Nephron progenitor cell (in vitro differentiated cells): ENCODE data around the gene HIBCH.

Experiments
- DNase-seq: peaks from one replicate; pipeline ENCODE4 v3.0.0; 2021
- H3K27ac Mint-ChIP-seq: 2 replicates; pipeline ENCODE4 v1.8.0; 2021; ENCODE audit warnings: mild to moderate bottlenecking, moderate library complexity, mixed read lengths
- H3K27me3 Mint-ChIP-seq: 2 replicates; pipeline ENCODE4 v1.8.0; 2021; ENCODE audit warnings: mild to moderate bottlenecking, low read depth, mixed read lengths; ENCODE audit not compliant: poor library complexity
- H3K36me3 Mint-ChIP-seq: 2 replicates; pipeline ENCODE4 v1.8.0; 2021; ENCODE audit warnings: low read depth, mixed read lengths
- H3K4me1 Mint-ChIP-seq: 2 replicates; pipeline ENCODE4 v1.8.0; 2021; ENCODE audit warnings: mixed read lengths
- H3K4me3 Mint-ChIP-seq: 2 replicates; pipeline ENCODE4 v1.8.0; 2021; ENCODE audit warnings: mild to moderate bottlenecking, moderate library complexity, mixed read lengths
- H3K9me3 Mint-ChIP-seq: 2 replicates; pipeline ENCODE4 v1.8.0; 2021; ENCODE audit warnings: mild to moderate bottlenecking, moderate library complexity, mixed read lengths
- TF ChIP-seq, protein P1 (sequence below): fragments of 200-600 bp; sonication (generic); IDR thresholded peaks from 2 replicates; pipeline ENCODE4 v1.5.0; 2021; ENCODE audit warnings: antibody characterized with exemption

HIBCH gene

GRCh38 chr2:190344276-190344827, 24.7 kb upstream of the HIBCH start:
- DNase-seq = no peak
- Mint-ChIP-seq H3K9me3 (no peaks in the 10 kb centered on the region), H3K4me3 (peak overlapping the region; percentile 89), H3K4me1 (peaks cover 9% of the 10 kb centered on the region), H3K27ac (no peak overlapping the region), H3K36me3 (no peaks in the 10 kb centered on the region), H3K27me3 (peaks cover 22% of the 10 kb centered on the region)
- TF ChIP-seq, protein P1, sequence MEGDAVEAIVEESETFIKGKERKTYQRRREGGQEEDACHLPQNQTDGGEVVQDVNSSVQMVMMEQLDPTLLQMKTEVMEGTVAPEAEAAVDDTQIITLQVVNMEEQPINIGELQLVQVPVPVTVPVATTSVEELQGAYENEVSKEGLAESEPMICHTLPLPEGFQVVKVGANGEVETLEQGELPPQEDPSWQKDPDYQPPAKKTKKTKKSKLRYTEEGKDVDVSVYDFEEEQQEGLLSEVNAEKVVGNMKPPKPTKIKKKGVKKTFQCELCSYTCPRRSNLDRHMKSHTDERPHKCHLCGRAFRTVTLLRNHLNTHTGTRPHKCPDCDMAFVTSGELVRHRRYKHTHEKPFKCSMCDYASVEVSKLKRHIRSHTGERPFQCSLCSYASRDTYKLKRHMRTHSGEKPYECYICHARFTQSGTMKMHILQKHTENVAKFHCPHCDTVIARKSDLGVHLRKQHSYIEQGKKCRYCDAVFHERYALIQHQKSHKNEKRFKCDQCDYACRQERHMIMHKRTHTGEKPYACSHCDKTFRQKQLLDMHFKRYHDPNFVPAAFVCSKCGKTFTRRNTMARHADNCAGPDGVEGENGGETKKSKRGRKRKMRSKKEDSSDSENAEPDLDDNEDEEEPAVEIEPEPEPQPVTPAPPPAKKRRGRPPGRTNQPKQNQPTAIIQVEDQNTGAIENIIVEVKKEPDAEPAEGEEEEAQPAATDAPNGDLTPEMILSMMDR = peak; percentile 16

- H3K36me3 Mint-ChIP-seq = no peaks in the 10 kb centered on the region
- H3K4me3 Mint-ChIP-seq = peak within 1 kb of the TSS; percentile 89
- no peak within 1 kb of the TSS for H3K27ac Mint-ChIP-seq
- H3K27me3 Mint-ChIP-seq = peaks cover 22% of the 10 kb centered on the region
- H3K4me1 Mint-ChIP-seq = peaks cover 9% of the 10 kb centered on the region
- DNase-seq = peak; percentile 72
- no peaks in the 10 kb centered on the region for H3K9me3 Mint-ChIP-seq
- TF ChIP-seq, protein P1 = no peak
These were observed 24.1 kb upstream of the HIBCH start, which contains the start of gene INPP1 for GRCh38 chr2:190343536-190344275. TSS of gene INPP1 (plus strand) at chr2:190343589. CDS start at chr2:190360103, 16,514 bp downstream.

GRCh38 chr2:190343089-190343535, 23.5 kb upstream of the HIBCH start:
- Mint-ChIP-seq H3K27ac (no peak overlapping the region), H3K27me3 (peaks cover 22% of the 10 kb centered on the region), H3K4me3 (peak overlapping the region; percentile 82), H3K4me1 (peaks cover 9% of the 10 kb centered on the region), H3K36me3 (no peaks in the 10 kb centered on the region), H3K9me3 (no peaks in the 10 kb centered on the region)
- TF ChIP-seq, protein P1 = no peak
- no peak for DNase-seq

- Mint-ChIP-seq H3K4me3 (peak overlapping the region; percentile 82), H3K27me3 (peaks cover 22% of the 10 kb centered on the region), H3K36me3 (no peaks in the 10 kb centered on the region), H3K27ac (no peak overlapping the region), H3K4me1 (peaks cover 9% of the 10 kb centered on the region), H3K9me3 (no peaks in the 10 kb centered on the region)
- TF ChIP-seq, protein P1 = no peak
- no peak for DNase-seq
These were observed 23.0 kb upstream of the HIBCH start for GRCh38 chr2:190342611-190343010.

- H3K27me3 Mint-ChIP-seq = peaks cover 15% of the 10 kb centered on the region
- no peak for DNase-seq
- no peaks in the 10 kb centered on the region for H3K9me3 Mint-ChIP-seq
- no peak overlapping the region for H3K27ac Mint-ChIP-seq
- no peaks in the 10 kb centered on the region for H3K36me3 Mint-ChIP-seq
- peaks cover 9% of the 10 kb centered on the region for H3K4me1 Mint-ChIP-seq
- no peak overlapping the region for H3K4me3 Mint-ChIP-seq
- TF ChIP-seq, protein P1 = no peak
These were observed 20.7 kb upstream of the HIBCH start for GRCh38 chr2:190340369-190340768.
